GM23248 (cell line): ENCODE data around the gene C12orf43.

Experiments used
- EZH2 ChIP-seq: fragments of 200-600 bp; sonication (generic); IDR thresholded peaks from 2 replicates; pipeline ENCODE4 v1.6.1; 2018; ENCODE audit warnings: antibody characterized with exemption, mild to moderate bottlenecking; ENCODE audit not compliant: insufficient read depth, poor library complexity, severe bottlenecking
- EZH2phosphoT487 ChIP-seq: fragments of 200-600 bp; sonication (generic); IDR thresholded peaks from 2 replicates; pipeline ENCODE4 v1.6.1; 2018; ENCODE audit warnings: antibody characterized with exemption, moderate library complexity, mild to moderate bottlenecking, low read depth; ENCODE audit not compliant: insufficient read depth

- TF ChIP-seq EZH2, result no peak
- TF ChIP-seq EZH2phosphoT487, result no peak
Observed at GRCh38 chr12:121036810-121037326, 20.6 kb upstream of the C12orf43 start.
